Activated CD4-positive, alpha-beta T cell treated with anti-CD3 and anti-CD28 coated beads, Interleukin-2, amount 10 ng/mL, durations not matched to agents 7 days and 5 days (primary cell): ENCODE measurements around the gene LYL1. TPM values are rescaled to one million over a fixed set of nuclear protein-coding genes. Genes with fewer than 3 reads are reported as not detected.

Experiments used
- CTCF ChIA-PET: fragments of 350-600 bp; sonication (Branson Sonifier 250); formaldehyde crosslinking; loops from one replicate; lab custom pipeline; 2021; ENCODE audit warnings: antibody characterized with exemption; lab: Charles Lee
- POLR2A ChIA-PET: fragments of 350-600 bp; sonication (Branson Sonifier 250); formaldehyde crosslinking; loops from one replicate; lab custom pipeline; 2021; ENCODE audit warnings: antibody characterized with exemption; lab: Charles Lee
- DNase-seq: peaks from one replicate; pipeline ENCODE4 v3.0.0-alpha.2; 2020
- H3K27ac Mint-ChIP-seq: one replicate; pipeline ENCODE4 v1.8.0; 2021; ENCODE audit warnings: mild to moderate bottlenecking, moderate library complexity, mixed read lengths
- H3K27me3 Mint-ChIP-seq: one replicate; pipeline ENCODE4 v1.8.0; 2021; ENCODE audit warnings: mixed read lengths
- H3K36me3 Mint-ChIP-seq: one replicate; pipeline ENCODE4 v1.8.0; 2021; ENCODE audit warnings: low read depth, mixed read lengths
- H3K4me1 Mint-ChIP-seq: one replicate; pipeline ENCODE4 v1.8.0; 2021; ENCODE audit warnings: mixed read lengths
- H3K4me3 Mint-ChIP-seq: one replicate; pipeline ENCODE4 v1.8.0; 2021; ENCODE audit warnings: mild to moderate bottlenecking, moderate library complexity, mixed read lengths
- H3K9me3 Mint-ChIP-seq: one replicate; pipeline ENCODE4 v1.8.0; 2021; ENCODE audit warnings: mixed read lengths
- total RNA-seq, 2 experiments: library from RNA; stranded (reverse); gene quantifications; one replicate each; pipeline ENCODE4 v1.2.3, GENCODE V29; 2021

LYL1 gene
- total RNA-seq, 2 experiments from 2014 or later = 2.3 to 2.5 TPM

- POLR2A ChIA-PET = no interaction called here
- Mint-ChIP-seq H3K4me3 (no peak overlapping the region), H3K27me3 (no peaks in the 10 kb centered on the region), H3K4me1 (peaks cover 43% of the 10 kb centered on the region), H3K27ac (no peak overlapping the region), H3K36me3 (peaks cover 10% of the 10 kb centered on the region), H3K9me3 (no peaks in the 10 kb centered on the region)
- no peak for DNase-seq
- CTCF ChIA-PET = interaction anchor here (0.6 to 1.5 kb wide), 5 partner anchors 9 to 158 kb away, joined by 3 to 6 read pairs (median 3); partner anchors contain the start of genes IER2 and STX10
These were observed 20.6 kb upstream of the LYL1 start for GRCh38 chr19:13122980-13123957.

- Mint-ChIP-seq H3K4me3 (no peak overlapping the region), H3K4me1 (peaks cover 43% of the 10 kb centered on the region), H3K27ac (no peak overlapping the region), H3K9me3 (no peaks in the 10 kb centered on the region), H3K36me3 (peaks cover 10% of the 10 kb centered on the region), H3K27me3 (no peaks in the 10 kb centered on the region)
- no peak for DNase-seq
- ChIA-PET CTCF (interaction anchor here (1.5 kb wide), 1 partner anchor 157 kb away, joined by 6 read pairs; no protein-coding TSS in a partner anchor), POLR2A (no interaction called here)
These were observed 19.7 kb upstream of the LYL1 start for GRCh38 chr19:13122275-13122878.

- Mint-ChIP-seq H3K4me1 (peaks cover 43% of the 10 kb centered on the region), H3K27me3 (no peaks in the 10 kb centered on the region), H3K36me3 (peaks cover 10% of the 10 kb centered on the region), H3K27ac (peak overlapping the region; percentile 20), H3K9me3 (no peaks in the 10 kb centered on the region), H3K4me3 (no peak overlapping the region)
- DNase-seq = no peak
- POLR2A ChIA-PET = no interaction called here
- CTCF ChIA-PET = interaction anchor here (1.5 to 1.8 kb wide), 2 partner anchors 17 to 28 kb away, joined by 4 to 5 read pairs; partner anchors contain the start of genes IER2 and STX10
These were observed 19.1 kb upstream of the LYL1 start for GRCh38 chr19:13121551-13122274.

GRCh38 chr19:13120817-13121216 is 18.2 kb upstream of the LYL1 start:
- H3K36me3 Mint-ChIP-seq = peaks cover 10% of the 10 kb centered on the region
- H3K27ac Mint-ChIP-seq = peak overlapping the region; percentile 28
- ChIA-PET POLR2A (no interaction called here), CTCF (interaction anchor here (1.5 to 1.8 kb wide), 2 partner anchors 16 to 29 kb away, joined by 4 to 5 read pairs; partner anchors contain the start of genes IER2 and STX10)
- DNase-seq = no peak
- H3K4me3 Mint-ChIP-seq = no peak overlapping the region
- no peaks in the 10 kb centered on the region for H3K9me3 Mint-ChIP-seq
- peaks cover 45% of the 10 kb centered on the region for H3K4me1 Mint-ChIP-seq
- no peaks in the 10 kb centered on the region for H3K27me3 Mint-ChIP-seq

- H3K9me3 Mint-ChIP-seq = no peaks in the 10 kb centered on the region
- no peak overlapping the region for H3K27ac Mint-ChIP-seq
- peak overlapping the region; percentile 79 for H3K4me3 Mint-ChIP-seq
- CTCF ChIA-PET = interaction anchor here (1.0 to 3.1 kb wide), 5 partner anchors 9 to 155 kb away, joined by 3 to 10 read pairs (median 5); partner anchors contain the start of genes IER2 and STX10
- H3K36me3 Mint-ChIP-seq = peaks cover 10% of the 10 kb centered on the region
- H3K27me3 Mint-ChIP-seq = no peaks in the 10 kb centered on the region
- no peak for DNase-seq
- H3K4me1 Mint-ChIP-seq = peaks cover 53% of the 10 kb centered on the region
- POLR2A ChIA-PET = no interaction called here
These were observed 17.4 kb upstream of the LYL1 start for GRCh38 chr19:13120031-13120430.

- CTCF ChIA-PET = interaction anchor here (1.0 to 3.1 kb wide), 4 partner anchors 9 to 154 kb away, joined by 3 to 10 read pairs (median 5); partner anchors contain the start of genes IER2 and STX10
- peaks cover 56% of the 10 kb centered on the region for H3K4me1 Mint-ChIP-seq
These were observed 17.0 kb upstream of the LYL1 start for GRCh38 chr19:13119627-13120026.

GRCh38 chr19:13118424-13119193 is 16.0 kb upstream of the LYL1 start:
- H3K36me3 Mint-ChIP-seq = peaks cover 12% of the 10 kb centered on the region
- ChIA-PET POLR2A (no interaction called here), CTCF (interaction anchor here (0.6 to 3.2 kb wide), 7 partner anchors 10 to 153 kb away, joined by 3 to 22 read pairs (median 5); partner anchors contain the start of genes IER2 and STX10)
- peak overlapping the region; percentile 79 for H3K4me3 Mint-ChIP-seq
- H3K9me3 Mint-ChIP-seq = no peaks in the 10 kb centered on the region
- peak; percentile 53 for DNase-seq
- H3K4me1 Mint-ChIP-seq = peaks cover 53% of the 10 kb centered on the region
- peak overlapping the region; percentile 81 for H3K27ac Mint-ChIP-seq
- H3K27me3 Mint-ChIP-seq = no peaks in the 10 kb centered on the region

More at GRCh38 chr19:13119627-13120026, 17.0 kb upstream of the LYL1 start:
- no peaks in the 10 kb centered on the region for H3K27me3 Mint-ChIP-seq
- H3K9me3 Mint-ChIP-seq = no peaks in the 10 kb centered on the region
- peaks cover 12% of the 10 kb centered on the region for H3K36me3 Mint-ChIP-seq
- POLR2A ChIA-PET = no interaction called here
- H3K27ac Mint-ChIP-seq = peak overlapping the region; percentile 81
- DNase-seq = no peak
- peak overlapping the region; percentile 79 for H3K4me3 Mint-ChIP-seq

GRCh38 chr19:13117772-13118423 is 15.2 kb upstream of the LYL1 start, which contains the start of gene NACC1:
Gene NACC1, plus strand, starts transcription at chr19:13118264. Its CDS starts 16,944 bp downstream, at chr19:13135208.
- DNase-seq = peak; percentile 87
- POLR2A ChIA-PET = interaction anchor here (0.5 kb wide), 1 partner anchor 35 kb away, joined by 3 read pairs; no protein-coding TSS in a partner anchor
- Mint-ChIP-seq H3K4me3 (peak within 1 kb of the TSS; percentile 93), H3K4me1 (peaks cover 48% of the 10 kb centered on the region), H3K36me3 (peaks cover 12% of the 10 kb centered on the region), H3K27me3 (no peaks in the 10 kb centered on the region), H3K9me3 (no peaks in the 10 kb centered on the region), H3K27ac (peak within 1 kb of the TSS; percentile 95)
- CTCF ChIA-PET = interaction anchor here (0.6 to 3.2 kb wide), 6 partner anchors 11 to 153 kb away, joined by 3 to 22 read pairs (median 6); partner anchors contain the start of genes IER2 and STX10

GRCh38 chr19:13117176-13117771 is 14.6 kb upstream of the LYL1 start:
- no peaks in the 10 kb centered on the region for H3K27me3 Mint-ChIP-seq
- CTCF ChIA-PET = interaction anchor here (1.1 to 3.2 kb wide), 4 partner anchors 11 to 33 kb away, joined by 5 to 22 read pairs (median 8); partner anchors contain the start of genes IER2 and STX10
- peaks cover 12% of the 10 kb centered on the region for H3K36me3 Mint-ChIP-seq
- H3K4me1 Mint-ChIP-seq = peaks cover 47% of the 10 kb centered on the region
- H3K4me3 Mint-ChIP-seq = peak overlapping the region; percentile 93
- POLR2A ChIA-PET = interaction anchor here (0.5 kb wide), 1 partner anchor 36 kb away, joined by 3 read pairs; no protein-coding TSS in a partner anchor
- no peaks in the 10 kb centered on the region for H3K9me3 Mint-ChIP-seq
- H3K27ac Mint-ChIP-seq = peak overlapping the region; percentile 95
- no peak for DNase-seq

- Mint-ChIP-seq H3K36me3 (peaks cover 8% of the 10 kb centered on the region), H3K27ac (peak within 1 kb of the TSS; percentile 95), H3K4me1 (peaks cover 42% of the 10 kb centered on the region), H3K9me3 (no peaks in the 10 kb centered on the region), H3K27me3 (no peaks in the 10 kb centered on the region), H3K4me3 (peak within 1 kb of the TSS; percentile 93)
- ChIA-PET CTCF (interaction anchor here (0.7 to 3.2 kb wide), 3 partner anchors 12 to 29 kb away, joined by 3 to 22 read pairs (median 10); no protein-coding TSS in a partner anchor), POLR2A (no interaction called here)
- DNase-seq = peak; percentile 93
These were observed 13.9 kb upstream of the LYL1 start, which contains the start of gene TRMT1 for GRCh38 chr19:13116282-13117175. Gene TRMT1, minus strand, starts transcription at chr19:13116740. Its CDS starts 341 bp downstream, at chr19:13116399.
